Body of pancreas (tissue), 4 donors: Measurements from ENCODE around the gene DUSP14. TPM values are rescaled to one million over a fixed set of nuclear protein-coding genes. Genes with fewer than 3 reads are reported as not detected.

Experiments
- ATAC-seq: fragments of 150-250 bp; one replicate; pipeline ENCODE4 v1.9.1; 2016
- DNase-seq, 4 donors: peaks; one replicate each; pipeline ENCODE4 v3.0.0-alpha.2; 2019
- H3K27ac ChIP-seq, 4 donors: fragments of 200-600 bp; sonication (generic); 1 replicate in 3 of 4; 2 replicates in 1 of 4; pipeline versions ENCODE4 v1.5.1 to v1.6.1; 2016 to 2019; ENCODE audit warnings: mild to moderate bottlenecking in 1 of 4, mixed read lengths in 1 of 4, moderate library complexity in 1 of 4
- H3K27me3 ChIP-seq, 2 donors: fragments of 200-600 bp; sonication (generic); one replicate each; pipeline ENCODE4 v1.6.0; 2016; ENCODE audit warnings: mild to moderate bottlenecking in 1 of 2
- H3K36me3 ChIP-seq, 2 donors: fragments of 200-600 bp; sonication (generic); replicated peaks in 1 of 2; 2 replicates each; pipeline ENCODE4 v1.5.1; 2016; ENCODE audit warnings: low read depth in 2 of 2; ENCODE audit not compliant: insufficient read depth in 1 of 2
- H3K4me1 ChIP-seq: fragments of 200-600 bp; sonication (generic); one replicate; pipeline ENCODE4 v1.6.0; 2016
- H3K4me3 ChIP-seq, 2 donors: fragments of 200-600 bp; sonication (generic); 1 replicate in 1 of 2; 2 replicates in 1 of 2; pipeline ENCODE4 v1.5.1; 2016 to 2019
- H3K9me3 ChIP-seq, 3 donors: fragments of 200-600 bp; sonication (generic); 1 replicate in 2 of 3; 2 replicates in 1 of 3; pipeline ENCODE4 v1.5.1; 2016
- POLR2A ChIP-seq, 3 donors: fragments of 450-650 bp; IDR thresholded peaks; one replicate each; pipeline ENCODE4 v1.6.1; 2016; ENCODE audit warnings: antibody characterized with exemption in 3 of 3, mild to moderate bottlenecking in 2 of 3
- WGBS, 2 donors: methylation state at CpG; one replicate each; pipeline ENCODE4 v1.1.5; 2017; 5-methylcytosine and 5-hydroxymethylcytosine counted together
- intact Hi-C: fragments of 100-400 bp; cut with DNase I; formaldehyde crosslinking; loops from one replicate; pipeline ENCODE4 v1.15.1; 2023
- total RNA-seq, 2 donors: library from RNA; depleted of rRNA; stranded (reverse); fragments of >200 nt; gene quantifications; one replicate each; pipeline ENCODE4 v1.1.0, GENCODE V29; 2016
- TF ChIP-seq, protein P1 (sequence below), 7 experiments: fragments of 450-650 bp in 4 of 7; fragments of 200-600 bp in 3 of 7; sonication (generic) in 3 of 7; IDR thresholded peaks; one replicate each; pipeline ENCODE4 v1.5.1; 2016 to 2019; ENCODE audit warnings: antibody characterized with exemption in 7 of 7

The DUSP14 gene
- total RNA-seq, 2 donors from 2014 or later, result 9.6 to 9.9 TPM

DNA sequence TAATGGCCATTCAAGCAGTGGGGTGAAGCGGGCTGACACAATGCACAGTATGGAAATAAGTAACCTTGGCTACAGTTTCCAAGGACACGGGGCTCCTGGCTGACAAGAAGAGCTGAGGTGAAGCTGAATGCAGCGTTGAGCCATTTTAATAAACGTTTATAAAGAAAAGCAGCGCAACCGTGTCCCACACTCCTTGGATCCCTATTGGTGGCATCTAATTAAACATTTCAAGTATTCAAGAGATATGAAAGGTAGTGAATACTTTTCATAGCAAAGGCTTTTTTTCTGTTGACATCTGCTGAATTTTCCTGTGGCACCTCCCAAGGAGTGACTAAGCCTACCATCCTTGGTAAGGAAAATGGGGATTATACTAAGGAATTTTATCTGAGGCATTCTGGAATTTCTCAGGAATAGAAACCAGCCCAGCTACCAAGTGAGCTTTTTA lies 26.5 kb downstream of the DUSP14 start:
- DNase-seq (no peak), ATAC-seq (no peak)
- Histone ChIP-seq H3K4me3 (no peak overlapping the region), H3K4me1 (no peaks in the 10 kb centered on the region), H3K9me3 (no peaks in the 10 kb centered on the region), H3K36me3 (peaks cover 12 to 24% of the 10 kb centered on the region in 2 donors), H3K27ac (no peak overlapping the region), H3K27me3 (no peaks in the 10 kb centered on the region)
- intact Hi-C loops, result no loop called here
- WGBS, 2 donors, result 54 to 67% methylated on average over 6 of the region's 6 CpGs
- TF ChIP-seq, protein P1, sequence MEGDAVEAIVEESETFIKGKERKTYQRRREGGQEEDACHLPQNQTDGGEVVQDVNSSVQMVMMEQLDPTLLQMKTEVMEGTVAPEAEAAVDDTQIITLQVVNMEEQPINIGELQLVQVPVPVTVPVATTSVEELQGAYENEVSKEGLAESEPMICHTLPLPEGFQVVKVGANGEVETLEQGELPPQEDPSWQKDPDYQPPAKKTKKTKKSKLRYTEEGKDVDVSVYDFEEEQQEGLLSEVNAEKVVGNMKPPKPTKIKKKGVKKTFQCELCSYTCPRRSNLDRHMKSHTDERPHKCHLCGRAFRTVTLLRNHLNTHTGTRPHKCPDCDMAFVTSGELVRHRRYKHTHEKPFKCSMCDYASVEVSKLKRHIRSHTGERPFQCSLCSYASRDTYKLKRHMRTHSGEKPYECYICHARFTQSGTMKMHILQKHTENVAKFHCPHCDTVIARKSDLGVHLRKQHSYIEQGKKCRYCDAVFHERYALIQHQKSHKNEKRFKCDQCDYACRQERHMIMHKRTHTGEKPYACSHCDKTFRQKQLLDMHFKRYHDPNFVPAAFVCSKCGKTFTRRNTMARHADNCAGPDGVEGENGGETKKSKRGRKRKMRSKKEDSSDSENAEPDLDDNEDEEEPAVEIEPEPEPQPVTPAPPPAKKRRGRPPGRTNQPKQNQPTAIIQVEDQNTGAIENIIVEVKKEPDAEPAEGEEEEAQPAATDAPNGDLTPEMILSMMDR (IDR thresholded peaks at IDR 0.05), result no peak
- no peak for TF ChIP-seq POLR2A (IDR thresholded peaks at IDR 0.05)

DNA sequence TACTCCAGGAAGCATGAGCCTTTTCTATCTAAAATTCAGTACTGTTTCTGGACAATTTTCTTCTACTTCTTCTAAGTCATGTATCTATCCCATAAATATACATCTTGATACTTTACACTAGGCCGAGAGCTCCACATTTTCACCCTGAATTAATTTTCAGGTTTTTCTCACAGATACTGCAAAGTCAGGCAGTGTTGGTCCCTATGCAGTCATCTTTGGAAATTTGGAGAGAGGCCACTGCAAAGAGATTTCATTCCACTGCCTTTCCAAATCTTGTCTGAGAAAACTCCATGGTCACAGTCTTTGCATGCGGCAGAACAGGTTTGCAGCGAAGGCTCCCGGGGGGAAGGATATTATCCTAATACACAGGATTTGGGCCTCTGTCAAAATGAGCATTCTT lies 28.2 kb downstream of the DUSP14 start:
- no peak for ATAC-seq
- no peak for DNase-seq
- intact Hi-C loops, result no loop called here
- H3K9me3 ChIP-seq, result no peaks in the 10 kb centered on the region
- 86 to 93% methylated on average over 4 of the region's 4 CpGs for WGBS, 2 donors
- H3K27me3 ChIP-seq, result no peaks in the 10 kb centered on the region
- H3K36me3 ChIP-seq, result peaks cover 12 to 25% of the 10 kb centered on the region in 2 donors
- H3K4me3 ChIP-seq, result no peak overlapping the region
- no peak for TF ChIP-seq POLR2A (IDR thresholded peaks at IDR 0.05)
- TF ChIP-seq, protein P1 (IDR thresholded peaks at IDR 0.05), result no peak
- no peaks in the 10 kb centered on the region for H3K4me1 ChIP-seq
- no peak overlapping the region for H3K27ac ChIP-seq

DNA sequence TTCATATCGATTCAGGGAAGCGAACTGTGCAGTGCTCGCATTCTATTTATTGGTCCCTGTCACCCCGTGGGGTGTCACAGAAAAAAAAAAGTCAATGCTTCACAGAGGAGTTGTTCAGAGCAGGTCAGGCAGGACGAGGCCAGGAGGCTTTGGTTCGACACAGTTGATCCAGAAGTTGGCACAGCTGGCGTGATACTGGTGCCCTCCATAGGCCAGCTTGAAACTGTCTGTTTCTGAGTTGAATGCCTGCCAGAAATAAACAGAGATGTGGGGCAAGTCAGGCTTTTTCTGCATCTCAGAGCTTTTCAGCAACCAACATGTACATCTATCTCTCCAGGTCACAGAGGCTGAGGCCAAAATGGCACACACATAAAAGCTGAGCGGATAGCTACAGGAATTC lies 29.1 kb downstream of the DUSP14 start:
- TF ChIP-seq, protein P1 (IDR thresholded peaks at IDR 0.05), result no peak
- intact Hi-C loops, result no loop called here
- Histone ChIP-seq H3K9me3 (no peaks in the 10 kb centered on the region), H3K36me3 (peaks cover 12 to 25% of the 10 kb centered on the region in 2 donors), H3K27me3 (no peaks in the 10 kb centered on the region), H3K4me1 (no peaks in the 10 kb centered on the region), H3K27ac (no peak overlapping the region), H3K4me3 (no peak overlapping the region)
- DNase-seq (no peak), ATAC-seq (no peak)
- 78 to 79% methylated on average over 8 of the region's 8 CpGs for WGBS, 2 donors

DNA sequence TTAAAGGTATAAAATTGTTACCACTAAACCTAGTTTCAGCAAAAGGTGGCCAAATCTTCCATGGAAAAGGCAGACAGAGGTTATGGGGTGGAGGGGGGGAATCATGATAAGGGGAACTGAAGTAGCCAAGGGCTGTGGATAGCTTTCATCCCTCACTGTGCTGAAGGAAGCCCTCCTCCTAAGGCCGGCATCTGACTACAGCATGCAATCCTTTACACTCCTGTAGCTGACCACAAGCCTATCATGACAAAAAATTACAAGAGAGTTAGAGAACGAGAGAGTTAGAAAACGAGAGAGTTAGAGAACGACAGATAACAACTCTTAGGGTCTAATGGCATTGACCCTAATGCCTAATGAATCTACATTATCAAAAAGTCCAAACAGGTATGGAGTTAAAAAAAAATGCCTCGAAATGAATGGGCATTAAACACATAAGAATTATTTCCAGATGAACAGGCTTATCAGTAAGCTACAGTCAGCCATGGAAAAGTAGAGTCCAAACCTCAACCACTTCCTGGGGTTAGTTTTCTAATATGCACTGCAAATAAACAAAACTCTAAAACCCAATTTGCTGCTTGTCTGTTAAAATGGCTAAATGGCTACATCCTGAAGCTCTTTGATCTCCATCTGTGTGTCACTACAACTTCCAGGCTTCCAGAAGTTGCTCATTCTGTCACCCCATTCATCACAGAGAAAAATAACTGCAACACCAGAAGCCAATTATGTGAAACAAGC lies 29.7 kb downstream of the DUSP14 start:
- WGBS, 2 donors, result 74 to 78% methylated on average over 5 of the region's 5 CpGs
- ATAC-seq, result no peak
- Histone ChIP-seq H3K4me1 (no peaks in the 10 kb centered on the region), H3K27ac (no peak overlapping the region), H3K36me3 (peaks cover 12 to 25% of the 10 kb centered on the region in 2 donors), H3K4me3 (no peak overlapping the region), H3K27me3 (no peaks in the 10 kb centered on the region), H3K9me3 (no peaks in the 10 kb centered on the region)
- TF ChIP-seq, protein P1 (IDR thresholded peaks at IDR 0.05), result no peak
- TF ChIP-seq POLR2A (IDR thresholded peaks at IDR 0.05), result no peak
- no peak for DNase-seq
- intact Hi-C loops, result no loop called here

DNA sequence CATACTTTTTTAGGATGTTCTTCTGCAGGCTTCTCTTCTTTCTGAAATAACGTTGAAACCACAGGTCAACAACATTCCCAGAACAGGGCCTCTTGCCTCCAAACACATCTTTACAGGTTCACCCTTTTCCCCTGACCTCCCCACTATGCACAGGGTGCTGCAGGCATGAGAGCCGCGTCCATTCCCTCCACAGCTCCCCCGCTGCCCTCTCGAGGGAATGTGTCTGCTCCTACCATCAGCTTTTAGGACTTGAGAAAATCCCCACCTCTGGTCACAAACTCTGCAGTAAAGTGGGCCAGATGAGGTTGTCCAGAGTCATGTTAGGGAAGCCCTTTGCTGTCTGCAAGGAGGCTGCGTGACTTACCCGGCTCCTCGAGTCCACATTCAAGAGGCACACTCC lies 30.5 kb downstream of the DUSP14 start:
- Histone ChIP-seq H3K27me3 (no peaks in the 10 kb centered on the region), H3K36me3 (peaks cover 12 to 25% of the 10 kb centered on the region in 2 donors), H3K27ac (no peak overlapping the region), H3K4me3 (no peak overlapping the region), H3K9me3 (no peaks in the 10 kb centered on the region), H3K4me1 (no peaks in the 10 kb centered on the region)
- ATAC-seq, result no peak
- TF ChIP-seq POLR2A (IDR thresholded peaks at IDR 0.05), result no peak
- TF ChIP-seq, protein P1 (IDR thresholded peaks at IDR 0.05), result no peak
- DNase-seq, result no peak
- intact Hi-C loops, result no loop called here
- WGBS, 2 donors, result 87 to 95% methylated on average over 8 of the region's 8 CpGs
